Endothelial cell (in vitro differentiated cells): ENCODE measurements around the gene CHST9. TPM values are rescaled to one million over a fixed set of nuclear protein-coding genes. Genes with fewer than 3 reads are reported as not detected.

Experiments used
- DNase-seq: peaks from one replicate; pipeline ENCODE4 v3.0.0; 2021; ENCODE audit warnings: low spot score
- H3K27ac Mint-ChIP-seq: one replicate; pipeline ENCODE4 v1.8.0; 2021; ENCODE audit warnings: mixed read lengths, inconsistent platforms; ENCODE audit not compliant: unreplicated experiment
- H3K27me3 Mint-ChIP-seq: one replicate; pipeline ENCODE4 v1.8.0; 2021; ENCODE audit warnings: mild to moderate bottlenecking, moderate library complexity, mixed read lengths, inconsistent platforms; ENCODE audit not compliant: unreplicated experiment
- H3K36me3 Mint-ChIP-seq: one replicate; pipeline ENCODE4 v1.8.0; 2021; ENCODE audit warnings: mild to moderate bottlenecking, low read depth, mixed read lengths, inconsistent platforms; ENCODE audit not compliant: unreplicated experiment
- H3K4me1 Mint-ChIP-seq: one replicate; pipeline ENCODE4 v1.8.0; 2021; ENCODE audit warnings: mild to moderate bottlenecking, mixed read lengths, inconsistent platforms; ENCODE audit not compliant: unreplicated experiment
- H3K4me3 Mint-ChIP-seq: one replicate; pipeline ENCODE4 v1.8.0; 2021; ENCODE audit warnings: mild to moderate bottlenecking, mixed read lengths, inconsistent platforms; ENCODE audit not compliant: unreplicated experiment
- H3K9me3 Mint-ChIP-seq: one replicate; pipeline ENCODE4 v1.8.0; 2021; ENCODE audit warnings: mixed read lengths, inconsistent platforms; ENCODE audit not compliant: unreplicated experiment
- total RNA-seq: library from RNA; stranded (reverse); fragmentation: NEBNext Ultra II Directional; extraction: Animal tissue kit (Norgen Biotek cat#: 25700); gene quantifications from one replicate; pipeline ENCODE4 v1.2.1, GENCODE V29; 2021; ENCODE audit not compliant: unreplicated experiment
- TF ChIP-seq, protein P1 (sequence below): fragments of 200-600 bp; sonication (generic); IDR thresholded peaks from one replicate; pipeline ENCODE4 v1.5.0; 2021; ENCODE audit warnings: antibody characterized with exemption; ENCODE audit not compliant: unreplicated experiment

The CHST9 gene
- total RNA-seq, 1 donor from 2014 or later, result 4.7 TPM

DNA sequence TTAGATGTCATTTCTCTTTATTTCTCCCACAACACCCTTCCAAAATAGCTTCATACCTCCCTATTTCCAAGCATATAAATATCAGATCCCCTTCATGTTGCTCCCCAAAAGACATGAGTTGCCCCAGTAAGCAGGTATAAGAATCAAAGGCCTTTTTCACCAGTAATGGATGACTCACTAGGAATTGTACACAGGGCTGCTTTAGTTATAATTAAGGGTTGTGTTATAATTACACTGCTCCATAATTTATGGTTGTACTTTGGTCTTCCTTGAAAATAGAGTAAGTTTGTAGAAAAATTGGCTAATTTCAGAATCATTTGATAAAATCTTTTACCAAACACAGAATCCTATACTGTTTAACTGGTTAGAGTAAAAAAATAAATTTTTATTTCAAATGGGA, 310.8 kb downstream of the CHST9 start:
- Mint-ChIP-seq H3K36me3 (no peaks in the 10 kb centered on the region), H3K4me3 (no peak overlapping the region), H3K4me1 (no peaks in the 10 kb centered on the region), H3K27ac (no peak overlapping the region), H3K9me3 (no peaks in the 10 kb centered on the region), H3K27me3 (peaks cover 2% of the 10 kb centered on the region)
- no peak for DNase-seq
- TF ChIP-seq, protein P1, sequence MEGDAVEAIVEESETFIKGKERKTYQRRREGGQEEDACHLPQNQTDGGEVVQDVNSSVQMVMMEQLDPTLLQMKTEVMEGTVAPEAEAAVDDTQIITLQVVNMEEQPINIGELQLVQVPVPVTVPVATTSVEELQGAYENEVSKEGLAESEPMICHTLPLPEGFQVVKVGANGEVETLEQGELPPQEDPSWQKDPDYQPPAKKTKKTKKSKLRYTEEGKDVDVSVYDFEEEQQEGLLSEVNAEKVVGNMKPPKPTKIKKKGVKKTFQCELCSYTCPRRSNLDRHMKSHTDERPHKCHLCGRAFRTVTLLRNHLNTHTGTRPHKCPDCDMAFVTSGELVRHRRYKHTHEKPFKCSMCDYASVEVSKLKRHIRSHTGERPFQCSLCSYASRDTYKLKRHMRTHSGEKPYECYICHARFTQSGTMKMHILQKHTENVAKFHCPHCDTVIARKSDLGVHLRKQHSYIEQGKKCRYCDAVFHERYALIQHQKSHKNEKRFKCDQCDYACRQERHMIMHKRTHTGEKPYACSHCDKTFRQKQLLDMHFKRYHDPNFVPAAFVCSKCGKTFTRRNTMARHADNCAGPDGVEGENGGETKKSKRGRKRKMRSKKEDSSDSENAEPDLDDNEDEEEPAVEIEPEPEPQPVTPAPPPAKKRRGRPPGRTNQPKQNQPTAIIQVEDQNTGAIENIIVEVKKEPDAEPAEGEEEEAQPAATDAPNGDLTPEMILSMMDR, result no peak

DNA sequence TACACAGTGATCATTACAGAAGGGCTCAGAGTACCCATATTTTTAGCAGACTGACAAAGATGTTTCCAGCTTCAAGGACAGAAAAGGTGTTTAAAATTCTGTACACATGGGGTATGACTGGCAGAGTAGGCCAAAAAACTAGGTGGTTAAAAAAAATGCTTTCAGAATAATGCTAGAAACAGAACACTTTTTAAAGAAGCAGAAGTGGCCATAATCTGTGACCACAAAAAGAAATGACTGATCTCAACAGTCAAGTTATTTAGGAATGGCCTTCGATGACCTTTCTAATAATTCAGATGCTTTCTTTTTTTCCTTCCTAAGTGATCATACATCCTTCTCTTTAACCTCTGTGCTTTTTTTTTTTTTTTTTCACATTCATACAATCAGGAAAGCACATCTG, 315.5 kb downstream of the CHST9 start:
- Mint-ChIP-seq H3K36me3 (no peaks in the 10 kb centered on the region), H3K4me3 (no peak overlapping the region), H3K4me1 (no peaks in the 10 kb centered on the region), H3K9me3 (no peaks in the 10 kb centered on the region), H3K27ac (no peak overlapping the region), H3K27me3 (peaks cover 2% of the 10 kb centered on the region)
- TF ChIP-seq, protein P1, result no peak
- DNase-seq, result no peak

DNA sequence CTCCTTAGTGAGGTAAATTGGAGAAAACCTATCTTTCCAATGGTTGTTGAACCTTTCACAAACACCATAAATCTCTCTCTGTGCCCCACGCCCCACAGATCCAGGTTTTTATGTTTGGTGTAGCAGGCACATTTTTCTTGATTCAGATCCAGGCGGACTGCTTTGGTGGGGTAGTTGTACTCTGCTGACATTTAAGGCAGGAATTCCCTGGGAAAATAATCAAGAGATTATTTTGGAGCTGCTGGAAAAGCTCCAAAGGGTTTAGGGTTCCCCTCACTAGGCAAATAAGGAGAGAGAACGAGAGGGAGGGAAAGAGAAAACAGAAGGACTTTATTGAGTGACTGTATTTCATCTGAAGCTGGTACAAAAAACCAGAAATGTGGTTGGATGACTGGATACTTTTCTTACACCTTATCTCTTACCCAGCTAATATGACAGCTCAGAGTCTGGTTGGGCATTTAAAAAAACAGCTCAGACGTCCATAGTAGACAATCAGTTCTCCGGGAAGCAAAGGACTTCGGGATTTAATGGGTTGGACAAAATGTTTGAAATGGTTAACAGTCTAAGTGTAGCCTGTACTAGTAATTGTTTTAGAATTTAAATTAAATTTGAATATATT, 316.0 kb downstream of the CHST9 start:
- no peak overlapping the region for H3K4me3 Mint-ChIP-seq
- H3K36me3 Mint-ChIP-seq, result no peaks in the 10 kb centered on the region
- H3K27me3 Mint-ChIP-seq, result peaks cover 2% of the 10 kb centered on the region
- TF ChIP-seq, protein P1, result no peak
- no peaks in the 10 kb centered on the region for H3K9me3 Mint-ChIP-seq
- DNase-seq, result no peak
- no peak overlapping the region for H3K27ac Mint-ChIP-seq
- peaks cover 4% of the 10 kb centered on the region for H3K4me1 Mint-ChIP-seq

DNA sequence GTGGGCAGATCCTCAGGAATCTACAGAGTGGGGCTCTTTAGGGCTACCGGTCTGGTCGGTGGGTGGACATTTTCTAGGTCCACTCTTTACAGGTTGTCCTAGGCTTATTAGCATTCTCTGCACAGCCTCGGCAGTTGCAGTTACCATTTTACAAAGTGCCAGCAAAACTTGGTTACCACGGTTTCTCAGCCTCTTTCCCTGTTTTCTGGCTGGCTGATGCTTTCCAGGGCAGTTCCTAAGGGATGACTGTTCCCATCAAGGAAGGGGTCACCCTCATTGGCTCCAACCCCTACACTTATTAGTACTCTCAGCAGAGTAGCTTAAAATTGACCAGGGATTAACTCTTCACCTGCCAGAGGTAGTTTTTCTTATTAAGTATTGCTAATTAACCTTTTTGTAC, 317.6 kb downstream of the CHST9 start:
- no peak overlapping the region for H3K27ac Mint-ChIP-seq
- H3K4me3 Mint-ChIP-seq, result no peak overlapping the region
- H3K9me3 Mint-ChIP-seq, result no peaks in the 10 kb centered on the region
- DNase-seq, result no peak
- no peaks in the 10 kb centered on the region for H3K36me3 Mint-ChIP-seq
- TF ChIP-seq, protein P1, result no peak
- H3K4me1 Mint-ChIP-seq, result peaks cover 4% of the 10 kb centered on the region
- no peaks in the 10 kb centered on the region for H3K27me3 Mint-ChIP-seq

DNA sequence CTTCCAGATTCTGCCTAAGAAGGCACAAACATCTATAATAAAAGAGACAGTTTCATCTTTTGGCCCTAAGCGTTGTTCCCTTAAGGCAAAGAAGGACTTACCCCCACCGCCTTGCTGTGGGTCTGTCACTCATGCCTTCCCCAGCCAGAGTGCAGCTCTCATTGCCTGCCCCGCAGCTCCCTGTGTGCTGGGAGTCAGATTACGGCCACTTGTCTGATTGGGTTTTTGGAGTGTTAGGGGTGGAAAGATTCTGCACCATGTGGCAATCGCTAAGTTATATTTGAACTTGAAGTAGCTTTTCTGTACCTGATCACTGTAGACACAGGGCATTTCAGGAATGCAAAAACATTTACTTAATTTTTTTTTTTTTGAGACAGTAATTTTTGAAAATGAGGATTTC, 319.6 kb downstream of the CHST9 start, which contains the start of gene AQP4:
Gene AQP4, minus strand, starts transcription at position 151 of the 400 bp plus-strand sequence. Its CDS starts 18 bp downstream, at position 133.
- TF ChIP-seq, protein P1, result no peak
- Mint-ChIP-seq H3K27ac (no peak within 1 kb of the TSS), H3K4me3 (no peak within 1 kb of the TSS), H3K4me1 (peaks cover 4% of the 10 kb centered on the region), H3K36me3 (no peaks in the 10 kb centered on the region), H3K27me3 (no peaks in the 10 kb centered on the region), H3K9me3 (no peaks in the 10 kb centered on the region)
- no peak for DNase-seq
